ENCODE measurements around the gene DEPDC4.

DNA sequence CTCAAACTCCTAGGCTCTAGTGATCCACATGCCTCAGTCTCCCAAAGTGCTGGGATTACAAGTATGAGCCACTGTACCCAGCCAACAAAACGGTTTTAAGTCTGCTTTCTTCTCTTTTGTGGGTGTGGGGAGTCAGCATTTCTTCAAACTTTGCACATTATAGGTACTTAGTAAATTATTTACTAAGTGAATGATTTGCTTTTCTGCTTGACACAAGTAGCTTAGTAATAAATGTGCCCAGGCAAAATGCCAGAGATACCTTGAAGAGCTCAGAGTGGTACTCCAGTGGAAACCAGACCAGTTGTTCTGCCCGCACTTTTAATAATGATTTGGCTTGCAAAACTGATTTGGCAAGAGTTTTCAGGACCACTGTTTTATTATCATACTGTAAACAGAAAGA is 15.0 kb downstream of the DEPDC4 start:
- TF ChIP-seq, protein P1, sequence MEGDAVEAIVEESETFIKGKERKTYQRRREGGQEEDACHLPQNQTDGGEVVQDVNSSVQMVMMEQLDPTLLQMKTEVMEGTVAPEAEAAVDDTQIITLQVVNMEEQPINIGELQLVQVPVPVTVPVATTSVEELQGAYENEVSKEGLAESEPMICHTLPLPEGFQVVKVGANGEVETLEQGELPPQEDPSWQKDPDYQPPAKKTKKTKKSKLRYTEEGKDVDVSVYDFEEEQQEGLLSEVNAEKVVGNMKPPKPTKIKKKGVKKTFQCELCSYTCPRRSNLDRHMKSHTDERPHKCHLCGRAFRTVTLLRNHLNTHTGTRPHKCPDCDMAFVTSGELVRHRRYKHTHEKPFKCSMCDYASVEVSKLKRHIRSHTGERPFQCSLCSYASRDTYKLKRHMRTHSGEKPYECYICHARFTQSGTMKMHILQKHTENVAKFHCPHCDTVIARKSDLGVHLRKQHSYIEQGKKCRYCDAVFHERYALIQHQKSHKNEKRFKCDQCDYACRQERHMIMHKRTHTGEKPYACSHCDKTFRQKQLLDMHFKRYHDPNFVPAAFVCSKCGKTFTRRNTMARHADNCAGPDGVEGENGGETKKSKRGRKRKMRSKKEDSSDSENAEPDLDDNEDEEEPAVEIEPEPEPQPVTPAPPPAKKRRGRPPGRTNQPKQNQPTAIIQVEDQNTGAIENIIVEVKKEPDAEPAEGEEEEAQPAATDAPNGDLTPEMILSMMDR (IDR thresholded peaks at IDR 0.05; ENCODE audit: insufficient read depth, low read depth, low read length): no peak
- TF ChIP-seq EZH2 (IDR thresholded peaks at IDR 0.05; ENCODE audit: insufficient read depth, low read length): no peak

Data from astrocyte (in vitro differentiated cells and primary cell).